Common myeloid progenitor, CD34-positive (primary cell): ENCODE measurements around the gene CST9L.

Experiments
- CTCF ChIA-PET: fragments of 350-600 bp; sonication (Branson Sonifier 250); formaldehyde crosslinking; loops from one replicate; lab custom pipeline; 2021; ENCODE audit warnings: antibody characterized with exemption; lab: Charles Lee
- POLR2A ChIA-PET: fragments of 350-600 bp; sonication (Branson Sonifier 250); formaldehyde crosslinking; loops from one replicate; lab custom pipeline; 2021; ENCODE audit warnings: antibody characterized with exemption; lab: Charles Lee
- DNase-seq, 3 donors: peaks; one replicate each; pipeline versions ENCODE4 v3.0.0 to v3.0.0-alpha.2; 2013
- H3K27ac ChIP-seq, 2 experiments: 1 replicate in 1 of 2; 2 replicates in 1 of 2; pipeline ENCODE4 v1.7.0; 2013; ENCODE audit warnings: inconsistent platforms in 2 of 2, low read length in 2 of 2, mild to moderate bottlenecking in 2 of 2, low read depth in 1 of 2, moderate library complexity in 1 of 2; ENCODE audit not compliant: severe bottlenecking in 2 of 2, insufficient read depth in 1 of 2, poor library complexity in 1 of 2
- H3K27me3 ChIP-seq, 5 experiments: replicated peaks in 2 of 5; 1 replicate in 3 of 5; 2 replicates in 2 of 5; pipeline versions ENCODE4 v1.6.1 to v1.7.0; 2013; ENCODE audit warnings: low read length in 4 of 5, mild to moderate bottlenecking in 2 of 5, moderate library complexity in 2 of 5, inconsistent platforms in 1 of 5; ENCODE audit not compliant: insufficient read depth in 5 of 5, control insufficient read depth in 4 of 5
- H3K36me3 ChIP-seq, 4 experiments: 1 replicate in 2 of 4; 2 replicates in 2 of 4; pipeline versions ENCODE4 v1.6.1 to v1.7.0; 2013; ENCODE audit warnings: low read length in 3 of 4, control low read depth in 1 of 4, mild to moderate bottlenecking in 1 of 4; ENCODE audit not compliant: control insufficient read depth in 4 of 4, insufficient read depth in 4 of 4
- H3K4me1 ChIP-seq, 4 experiments: 1 replicate in 3 of 4; 2 replicates in 1 of 4; pipeline versions ENCODE4 v1.6.1 to v1.7.1; 2013; ENCODE audit warnings: low read length in 3 of 4, mild to moderate bottlenecking in 3 of 4, control low read depth in 1 of 4, inconsistent platforms in 1 of 4, moderate library complexity in 1 of 4; ENCODE audit not compliant: control insufficient read depth in 4 of 4, insufficient read depth in 4 of 4; ENCODE audit errors: control extremely low read depth in 1 of 4
- H3K4me3 ChIP-seq, 7 experiments: 1 replicate in 4 of 7; 2 replicates in 3 of 7; pipeline versions ENCODE4 v1.5.1 to v1.7.0; 2013; ENCODE audit warnings: mild to moderate bottlenecking in 7 of 7, low read length in 6 of 7, moderate library complexity in 6 of 7, inconsistent platforms in 2 of 7, low read depth in 2 of 7, control low read depth in 1 of 7; ENCODE audit not compliant: insufficient read depth in 4 of 7, control insufficient read depth in 1 of 7; ENCODE audit errors: extremely low read depth in 1 of 7
- H3K9me3 ChIP-seq, 5 experiments: 1 replicate in 4 of 5; 2 replicates in 1 of 5; pipeline versions ENCODE4 v1.6.1 to v1.7.1; 2013; ENCODE audit warnings: low read length in 4 of 5, mild to moderate bottlenecking in 2 of 5, inconsistent platforms in 1 of 5, low read depth in 1 of 5, moderate library complexity in 1 of 5; ENCODE audit not compliant: control insufficient read depth in 4 of 5, insufficient read depth in 2 of 5; ENCODE audit errors: control extremely low read depth in 1 of 5
- WGBS: methylation state at CpG from one replicate; pipeline ENCODE4 v1.1.5; 2013; ENCODE audit not compliant: insufficient coverage; 5-methylcytosine and 5-hydroxymethylcytosine counted together

Gene CST9L

DNA sequence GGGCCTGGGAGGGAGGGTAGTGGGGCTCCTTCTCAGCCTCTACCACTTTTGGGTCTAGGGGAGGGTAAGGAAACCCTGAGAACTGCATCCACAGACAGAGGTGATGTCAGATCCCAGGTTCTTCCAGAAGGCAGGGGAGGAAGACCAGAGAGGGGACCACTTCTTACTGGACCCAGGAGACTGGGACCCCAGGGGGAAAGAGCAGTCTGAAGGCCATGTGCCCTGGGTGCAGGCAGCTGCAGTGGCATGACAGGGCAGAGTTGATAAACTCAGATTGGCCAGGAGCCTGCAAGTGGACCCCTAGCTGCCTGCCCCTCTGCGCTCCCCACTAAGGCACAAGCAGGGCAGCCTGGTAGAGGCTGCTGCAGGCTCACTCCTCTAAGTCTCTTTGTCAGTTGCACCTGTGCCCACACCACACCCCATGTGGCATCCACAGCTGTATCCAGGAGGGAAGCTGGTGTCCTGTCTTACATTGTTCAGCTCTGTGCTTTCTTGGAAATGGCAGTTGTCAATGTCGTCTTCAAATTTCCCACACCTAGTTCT, 2.7 kb downstream of the CST9L start:
- ChIA-PET CTCF (no interaction called here), POLR2A (no interaction called here)
- Histone ChIP-seq H3K36me3 (no peaks in the 10 kb centered on the region), H3K4me3 (no peak overlapping the region), H3K27me3 (peaks cover 0 to 2% (median 0%) of the 10 kb centered on the region in 5 experiments), H3K27ac (no peak overlapping the region), H3K4me1 (no peaks in the 10 kb centered on the region), H3K9me3 (peaks cover 0 to 14% (median 5%) of the 10 kb centered on the region in 5 experiments)
- DNase-seq: no peak
- WGBS: 100% methylated on average over 2 of the region's 2 CpGs

DNA sequence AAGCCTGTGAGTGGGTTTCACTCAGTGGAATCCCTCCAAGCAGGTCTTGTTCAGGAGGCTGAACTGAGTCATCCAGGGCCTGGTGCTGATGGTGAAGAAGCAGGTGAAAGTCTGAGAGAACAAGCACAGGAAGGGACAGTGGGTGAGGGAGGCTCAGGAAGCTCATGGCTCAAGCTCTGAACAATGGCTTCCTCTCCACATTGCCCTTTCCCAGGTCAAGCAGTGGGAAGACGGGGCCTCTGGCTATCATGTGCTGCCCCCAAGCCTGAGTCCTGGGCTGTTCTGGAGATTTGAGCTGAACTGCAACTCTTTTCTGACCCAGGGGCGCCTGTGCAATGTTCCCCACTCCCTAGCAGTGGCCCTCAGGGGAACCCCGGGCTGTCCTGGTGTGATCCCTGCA, 3.4 kb downstream of the CST9L start:
- CTCF ChIA-PET: no interaction called here
- Histone ChIP-seq H3K36me3 (no peaks in the 10 kb centered on the region), H3K27ac (no peak overlapping the region), H3K9me3 (peaks cover 0 to 20% (median 5%) of the 10 kb centered on the region in 5 experiments), H3K4me1 (no peaks in the 10 kb centered on the region), H3K27me3 (peaks cover 0 to 2% (median 0%) of the 10 kb centered on the region in 5 experiments), H3K4me3 (no peak overlapping the region)
- POLR2A ChIA-PET: no interaction called here
- no peak for DNase-seq
- 100% methylated on average over 2 of the region's 3 CpGs for WGBS

DNA sequence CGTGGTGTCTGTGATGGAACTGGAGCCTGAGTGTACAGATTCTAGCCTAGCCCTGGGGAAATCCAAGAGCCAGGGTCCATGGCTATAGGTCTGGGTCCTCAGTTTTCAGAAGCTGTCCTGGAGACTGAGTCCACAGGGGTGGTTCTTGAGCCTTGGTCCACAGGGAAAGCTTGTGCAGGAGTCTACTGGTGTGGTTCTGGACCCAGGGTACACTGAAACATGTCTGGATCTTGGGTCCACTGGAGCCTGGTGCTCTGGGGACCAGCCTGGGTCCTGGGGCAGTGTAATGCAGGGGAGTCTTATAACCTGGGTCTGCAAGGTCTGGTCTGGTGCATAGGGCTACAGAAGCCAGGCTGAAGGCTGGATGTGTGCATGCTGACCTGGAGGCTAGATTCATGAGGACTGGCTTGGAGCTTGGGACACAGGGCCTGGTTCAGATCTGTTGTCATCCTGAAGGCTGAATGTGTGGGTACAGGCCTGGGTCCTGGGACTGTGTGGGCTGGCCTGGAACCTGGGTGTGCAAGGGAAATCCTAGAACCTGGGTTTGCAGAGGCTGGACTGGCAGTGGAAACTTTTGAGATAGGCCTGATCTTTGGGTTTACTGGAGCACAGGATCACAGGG, 5.5 kb downstream of the CST9L start:
- Histone ChIP-seq H3K4me3 (no peak overlapping the region), H3K36me3 (no peaks in the 10 kb centered on the region), H3K27ac (no peak overlapping the region), H3K4me1 (no peaks in the 10 kb centered on the region), H3K9me3 (peaks cover 0 to 26% (median 5%) of the 10 kb centered on the region in 5 experiments), H3K27me3 (peaks cover 0 to 2% (median 0%) of the 10 kb centered on the region in 5 experiments)
- DNase-seq: no peak
- ChIA-PET POLR2A (no interaction called here), CTCF (no interaction called here)
- WGBS: 89% methylated on average over 1 of the region's 1 CpG

DNA sequence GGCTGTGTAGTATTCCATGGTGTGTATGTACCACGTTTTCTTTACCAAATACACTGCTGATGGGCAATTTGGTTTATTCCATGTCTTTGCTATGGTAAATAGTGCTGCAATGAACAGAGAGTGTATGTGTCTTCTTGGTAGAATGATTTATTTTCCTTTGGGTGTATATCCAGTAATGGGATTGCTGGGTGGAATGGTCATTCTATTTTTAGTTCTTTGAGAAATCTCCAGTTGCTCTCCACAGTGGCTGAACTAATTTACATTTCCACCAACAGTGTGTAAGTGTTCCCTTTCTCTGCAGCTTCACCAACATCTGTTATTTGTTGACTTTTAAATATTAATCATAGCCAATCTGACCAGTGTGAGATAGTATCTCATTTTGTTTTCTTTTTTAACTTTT, 13.9 kb downstream of the CST9L start:
- no CpG with 5 or more reads among the region's 1 CpG for WGBS
- DNase-seq: no peak
- no peaks in the 10 kb centered on the region for H3K4me1 ChIP-seq
- ChIA-PET CTCF (no interaction called here), POLR2A (no interaction called here)
- no peaks in the 10 kb centered on the region for H3K36me3 ChIP-seq
- H3K27ac ChIP-seq: no peak overlapping the region
- peaks cover 0 to 6% (median 0%) of the 10 kb centered on the region in 5 experiments for H3K27me3 ChIP-seq
- peaks cover 0 to 11% (median 0%) of the 10 kb centered on the region in 5 experiments for H3K9me3 ChIP-seq
- H3K4me3 ChIP-seq: no peak overlapping the region

DNA sequence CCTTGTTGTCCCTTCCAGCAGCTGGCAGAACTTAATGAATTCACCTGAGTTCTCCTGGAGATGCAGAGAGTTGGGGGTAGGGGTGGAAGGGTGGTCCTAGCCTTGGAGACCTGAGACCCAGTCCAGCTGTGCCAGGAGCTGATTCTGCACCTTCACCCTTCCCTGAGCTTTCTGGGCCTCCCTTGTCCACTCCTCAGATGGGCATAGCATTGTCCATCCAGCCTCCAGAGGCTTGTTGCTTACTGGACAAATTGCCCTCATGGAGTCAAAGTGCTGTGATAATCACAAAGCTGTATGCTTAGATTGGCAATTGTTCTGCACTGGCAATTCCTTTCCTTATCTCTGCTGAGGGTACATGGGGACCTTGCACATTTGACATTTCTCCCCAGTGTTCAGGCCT, 16.5 kb downstream of the CST9L start:
- DNase-seq: no peak
- no peak overlapping the region for H3K27ac ChIP-seq
- peaks cover 0 to 6% (median 0%) of the 10 kb centered on the region in 5 experiments for H3K27me3 ChIP-seq
- POLR2A ChIA-PET: no interaction called here
- CTCF ChIA-PET: no interaction called here
- H3K4me1 ChIP-seq: no peaks in the 10 kb centered on the region
- H3K9me3 ChIP-seq: peaks cover 0 to 1% (median 0%) of the 10 kb centered on the region in 5 experiments
- H3K4me3 ChIP-seq: no peak overlapping the region
- H3K36me3 ChIP-seq: no peaks in the 10 kb centered on the region

DNA sequence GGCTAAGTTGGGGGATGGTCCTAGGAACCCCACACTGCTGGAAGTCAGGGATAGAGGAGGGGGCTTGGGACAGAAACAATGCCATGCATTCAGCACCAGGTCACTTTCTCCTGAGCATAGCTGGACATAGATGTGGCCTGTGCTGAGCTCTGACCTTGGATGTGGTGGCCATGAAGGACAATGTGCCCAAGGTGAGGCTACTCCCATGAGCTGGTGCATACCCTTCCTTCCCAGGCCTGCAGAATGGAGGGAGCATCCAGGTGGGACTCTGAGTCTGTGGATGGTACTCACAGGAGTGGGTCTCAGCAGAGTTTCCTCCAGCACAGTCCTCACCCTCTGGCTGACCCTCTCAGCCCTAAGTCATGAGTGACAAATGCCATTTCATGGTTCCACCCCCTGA, 16.9 kb downstream of the CST9L start:
- CTCF ChIA-PET: no interaction called here

DNA sequence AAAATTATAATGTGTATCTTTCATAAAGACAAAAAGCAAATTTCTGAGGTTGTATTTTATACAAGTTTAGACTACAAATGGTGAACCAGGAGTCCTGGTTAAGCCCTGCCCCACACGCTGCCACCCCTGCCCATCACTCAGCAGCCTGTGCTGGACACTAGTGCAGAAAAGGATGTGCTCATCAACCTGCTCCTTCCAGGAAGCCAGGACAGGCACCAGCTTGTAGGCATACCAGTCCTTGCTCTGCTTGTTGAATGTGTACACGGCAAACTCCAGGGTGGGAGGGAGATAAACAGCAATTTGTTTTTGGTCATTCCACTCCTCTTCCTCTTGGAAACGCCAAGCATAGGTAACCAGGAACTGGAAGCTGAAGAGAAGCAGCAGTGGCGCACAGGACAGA, 18.1 kb downstream of the CST9L start:
- Histone ChIP-seq H3K4me1 (no peaks in the 10 kb centered on the region), H3K36me3 (no peaks in the 10 kb centered on the region), H3K9me3 (no peaks in the 10 kb centered on the region), H3K27ac (no peak overlapping the region), H3K27me3 (peaks cover 0 to 6% (median 0%) of the 10 kb centered on the region in 5 experiments), H3K4me3 (no peak overlapping the region)
- no peak for DNase-seq
- CTCF ChIA-PET: no interaction called here
- POLR2A ChIA-PET: no interaction called here
- 80% methylated on average over 3 of the region's 4 CpGs for WGBS

More for the DNA sequence above, 16.9 kb downstream of the CST9L start:
- POLR2A ChIA-PET: no interaction called here
- H3K27me3 ChIP-seq: peaks cover 0 to 6% (median 0%) of the 10 kb centered on the region in 5 experiments
- DNase-seq: no peak
- no peaks in the 10 kb centered on the region for H3K36me3 ChIP-seq
- H3K4me1 ChIP-seq: no peaks in the 10 kb centered on the region
- H3K27ac ChIP-seq: no peak overlapping the region
- H3K9me3 ChIP-seq: peaks cover 0 to 1% (median 0%) of the 10 kb centered on the region in 5 experiments
- H3K4me3 ChIP-seq: no peak overlapping the region
